ENCODE data around the gene ANKRD24. TPM values are rescaled to one million over a fixed set of nuclear protein-coding genes. Genes with fewer than 3 reads are reported as not detected.
"Not testable (repeated sequence)": the region's sequence is repeated elsewhere in the genome, so short reads cannot be mapped to it uniquely, and the experiment has no call there.

Gene ANKRD24
- total RNA-seq, 1 donor from 2014 or later = 1.1 TPM

DNA sequence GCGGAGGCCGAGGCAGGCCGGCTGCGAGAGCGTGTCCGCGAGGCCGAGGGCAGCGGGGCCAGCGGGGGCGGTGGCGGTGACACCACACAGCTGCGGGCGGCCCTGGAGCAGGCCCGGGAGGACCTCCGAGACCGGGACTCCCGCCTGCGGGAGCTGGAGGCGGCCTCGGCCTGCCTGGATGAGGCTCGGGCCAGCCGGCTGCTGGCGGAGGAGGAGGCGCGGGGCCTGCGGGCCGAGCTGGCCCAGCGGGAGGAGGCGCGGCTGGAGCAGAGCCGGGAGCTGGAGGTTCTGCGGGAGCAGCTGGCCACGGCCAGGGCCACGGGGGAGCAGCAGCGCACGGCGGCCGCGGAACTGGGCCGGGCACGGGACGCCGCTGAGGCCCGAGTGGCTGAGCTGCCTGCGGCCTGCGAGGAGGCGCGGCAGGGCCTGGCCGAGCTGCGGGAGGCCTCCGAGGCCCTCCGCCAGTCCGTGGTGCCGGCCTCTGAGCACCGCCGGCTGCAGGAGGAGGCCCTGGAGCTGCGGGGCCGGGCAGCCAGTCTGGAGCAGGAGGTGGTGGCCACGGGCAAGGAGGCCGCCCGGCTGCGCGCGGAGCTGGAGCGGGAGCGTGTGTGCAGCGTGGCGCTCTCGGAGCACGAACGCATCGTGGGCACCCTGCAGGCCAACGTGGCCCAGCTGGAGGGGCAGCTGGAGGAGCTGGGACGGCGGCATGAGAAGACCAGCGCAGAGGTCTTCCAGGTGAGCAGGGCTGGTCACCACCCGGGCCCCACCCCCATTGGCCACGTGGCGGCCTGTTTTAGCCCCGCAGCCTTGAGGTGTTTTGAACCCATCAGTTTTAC is 35.2 kb downstream of the ANKRD24 start:
- no peaks in the 10 kb centered on the region for H3K4me1 Mint-ChIP-seq (ENCODE audit: unreplicated experiment)
- no peak for DNase-seq (ENCODE audit: extremely low spot score, unreplicated experiment)
- TF ChIP-seq, protein P1, sequence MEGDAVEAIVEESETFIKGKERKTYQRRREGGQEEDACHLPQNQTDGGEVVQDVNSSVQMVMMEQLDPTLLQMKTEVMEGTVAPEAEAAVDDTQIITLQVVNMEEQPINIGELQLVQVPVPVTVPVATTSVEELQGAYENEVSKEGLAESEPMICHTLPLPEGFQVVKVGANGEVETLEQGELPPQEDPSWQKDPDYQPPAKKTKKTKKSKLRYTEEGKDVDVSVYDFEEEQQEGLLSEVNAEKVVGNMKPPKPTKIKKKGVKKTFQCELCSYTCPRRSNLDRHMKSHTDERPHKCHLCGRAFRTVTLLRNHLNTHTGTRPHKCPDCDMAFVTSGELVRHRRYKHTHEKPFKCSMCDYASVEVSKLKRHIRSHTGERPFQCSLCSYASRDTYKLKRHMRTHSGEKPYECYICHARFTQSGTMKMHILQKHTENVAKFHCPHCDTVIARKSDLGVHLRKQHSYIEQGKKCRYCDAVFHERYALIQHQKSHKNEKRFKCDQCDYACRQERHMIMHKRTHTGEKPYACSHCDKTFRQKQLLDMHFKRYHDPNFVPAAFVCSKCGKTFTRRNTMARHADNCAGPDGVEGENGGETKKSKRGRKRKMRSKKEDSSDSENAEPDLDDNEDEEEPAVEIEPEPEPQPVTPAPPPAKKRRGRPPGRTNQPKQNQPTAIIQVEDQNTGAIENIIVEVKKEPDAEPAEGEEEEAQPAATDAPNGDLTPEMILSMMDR (conservative IDR thresholded peaks at IDR 0.05) = no peak
- no peaks in the 10 kb centered on the region for H3K9me3 Mint-ChIP-seq
- H3K4me3 Mint-ChIP-seq = no peak overlapping the region
- peaks cover 15% of the 10 kb centered on the region for H3K27me3 Mint-ChIP-seq
- no peaks in the 10 kb centered on the region for H3K36me3 Mint-ChIP-seq
- no peak overlapping the region for H3K27ac Mint-ChIP-seq

DNA sequence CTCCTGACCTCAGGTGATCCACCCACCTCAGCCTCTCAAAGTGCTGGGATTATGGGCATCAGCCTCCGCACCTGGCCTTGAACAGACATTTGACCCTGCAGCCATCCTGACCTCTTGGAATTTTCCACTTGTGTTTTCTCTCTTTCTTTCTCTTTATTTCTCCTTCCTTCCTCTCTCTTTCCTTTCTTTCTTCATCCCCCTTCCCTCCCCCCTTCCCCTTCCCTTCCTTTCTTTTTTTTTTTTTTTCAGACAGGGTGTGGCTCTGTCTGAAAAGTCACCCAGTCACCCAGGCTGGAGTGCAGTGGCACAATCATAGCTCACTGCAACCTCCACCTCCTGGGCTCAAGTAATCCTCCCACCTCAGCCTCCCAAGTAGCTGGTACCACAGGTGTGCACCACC is 36.0 kb downstream of the ANKRD24 start:
- not testable (repeated sequence) for H3K9me3 Mint-ChIP-seq; H3K27me3 Mint-ChIP-seq; H3K27ac Mint-ChIP-seq; DNase-seq (ENCODE audit: extremely low spot score, unreplicated experiment); H3K36me3 Mint-ChIP-seq; H3K4me1 Mint-ChIP-seq (ENCODE audit: unreplicated experiment); H3K4me3 Mint-ChIP-seq

DNA sequence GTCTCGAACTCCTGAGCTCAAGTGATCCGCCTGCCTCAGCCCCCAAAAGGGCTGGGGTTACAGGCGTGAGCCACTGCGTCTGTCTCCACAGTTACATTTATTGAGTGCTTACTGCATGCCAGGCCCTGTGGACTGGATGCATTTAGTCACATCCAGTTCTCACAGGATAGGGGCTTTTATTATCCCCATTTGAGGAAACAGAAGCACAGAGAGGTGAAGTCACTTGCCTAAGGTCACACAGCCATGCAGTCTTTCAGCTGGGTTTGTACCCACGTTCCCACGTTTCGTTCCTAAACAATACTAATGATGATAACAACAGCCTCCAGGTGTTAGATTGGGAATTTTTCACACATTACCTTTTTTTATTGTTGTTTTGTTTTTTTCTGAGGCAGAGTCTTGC is 37.7 kb downstream of the ANKRD24 start:
- Mint-ChIP-seq H3K36me3 (no peaks in the 10 kb centered on the region), H3K4me1 (ENCODE audit: unreplicated experiment) (no peaks in the 10 kb centered on the region), H3K9me3 (no peaks in the 10 kb centered on the region), H3K27me3 (no peaks in the 10 kb centered on the region), H3K27ac (no peak overlapping the region), H3K4me3 (no peak overlapping the region)
- no peak for DNase-seq (ENCODE audit: extremely low spot score, unreplicated experiment)
- TF ChIP-seq, protein P1 (conservative IDR thresholded peaks at IDR 0.05) = no peak

DNA sequence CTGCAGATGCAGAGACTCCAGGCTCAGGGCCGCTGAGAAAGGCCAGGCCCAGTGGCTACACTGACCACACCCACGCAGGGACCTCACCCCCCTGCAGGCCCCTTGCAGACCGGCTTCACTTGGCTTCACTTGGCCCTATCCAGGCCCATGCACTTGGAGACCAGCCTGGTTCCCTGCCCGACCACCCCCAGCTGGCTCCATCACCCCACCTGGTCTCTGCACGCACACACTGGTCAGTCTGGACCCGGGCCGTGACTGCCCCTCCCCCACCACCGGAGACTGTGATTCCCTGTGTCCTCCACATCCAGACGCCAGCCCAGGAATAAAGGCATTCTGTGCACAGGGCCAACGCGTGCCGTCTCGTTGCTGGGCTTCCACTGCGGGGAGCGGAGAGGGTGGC is 42.0 kb downstream of the ANKRD24 start:
- DNase-seq (ENCODE audit: extremely low spot score, unreplicated experiment) = no peak
- no peaks in the 10 kb centered on the region for H3K36me3 Mint-ChIP-seq
- TF ChIP-seq, protein P1 (conservative IDR thresholded peaks at IDR 0.05) = no peak
- H3K4me1 Mint-ChIP-seq (ENCODE audit: unreplicated experiment) = no peaks in the 10 kb centered on the region
- no peaks in the 10 kb centered on the region for H3K9me3 Mint-ChIP-seq
- no peak overlapping the region for H3K27ac Mint-ChIP-seq
- H3K4me3 Mint-ChIP-seq = no peak overlapping the region
- H3K27me3 Mint-ChIP-seq = peaks cover 5% of the 10 kb centered on the region

DNA sequence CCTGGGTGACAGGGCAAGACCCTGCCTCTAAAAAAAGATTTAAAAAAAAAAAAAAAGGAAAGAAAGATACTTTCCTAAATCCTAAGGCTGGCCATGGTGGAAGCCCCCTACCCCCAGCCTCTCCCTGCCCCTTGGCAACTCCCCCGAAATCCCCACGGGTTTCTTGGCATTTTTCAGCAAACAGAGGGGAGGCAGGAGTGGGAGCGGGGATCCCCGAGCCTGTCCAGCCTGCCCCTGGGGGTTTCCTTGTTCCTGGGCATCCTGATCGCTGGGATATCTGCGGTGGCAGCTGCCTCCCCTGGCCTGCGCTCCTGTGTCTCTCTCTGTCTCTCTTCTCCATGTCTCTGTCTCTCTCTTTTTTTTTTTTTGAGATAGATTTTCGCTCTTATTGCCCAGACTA is 43.4 kb downstream of the ANKRD24 start:
- Mint-ChIP-seq H3K9me3 (no peaks in the 10 kb centered on the region), H3K36me3 (no peaks in the 10 kb centered on the region), H3K4me3 (no peak overlapping the region), H3K27ac (no peak overlapping the region), H3K27me3 (peaks cover 5% of the 10 kb centered on the region), H3K4me1 (ENCODE audit: unreplicated experiment) (no peaks in the 10 kb centered on the region)
- no peak for DNase-seq (ENCODE audit: extremely low spot score, unreplicated experiment)
- TF ChIP-seq, protein P1 (conservative IDR thresholded peaks at IDR 0.05) = no peak

DNA sequence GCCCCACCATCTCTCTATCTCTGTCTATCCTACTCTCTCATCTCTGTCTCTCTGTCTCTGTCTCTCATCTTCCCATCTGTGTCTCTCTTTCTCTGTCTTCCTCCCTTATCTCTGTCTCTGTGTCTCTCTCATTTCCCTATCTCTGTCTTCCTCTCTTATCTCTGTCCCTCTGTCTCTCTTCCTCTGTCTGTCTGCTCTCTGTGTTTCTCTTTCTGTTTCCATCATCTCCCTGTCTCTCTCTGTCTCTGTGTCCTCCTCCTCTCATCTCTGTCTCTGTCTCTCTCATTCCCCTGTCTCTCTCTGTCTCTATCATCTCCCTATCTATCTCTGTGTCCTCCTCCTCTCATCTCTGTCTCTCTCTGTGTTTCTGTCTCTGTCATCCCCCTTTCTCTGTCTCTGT is 45.3 kb downstream of the ANKRD24 start:
- peaks cover 5% of the 10 kb centered on the region for H3K27me3 Mint-ChIP-seq
- DNase-seq (ENCODE audit: extremely low spot score, unreplicated experiment) = no peak
- H3K27ac Mint-ChIP-seq = no peak overlapping the region

More for the DNA sequence above, 45.3 kb downstream of the ANKRD24 start:
- TF ChIP-seq, protein P1 (conservative IDR thresholded peaks at IDR 0.05) = no peak
- H3K4me1 Mint-ChIP-seq (ENCODE audit: unreplicated experiment) = no peaks in the 10 kb centered on the region
- no peaks in the 10 kb centered on the region for H3K9me3 Mint-ChIP-seq
- no peaks in the 10 kb centered on the region for H3K36me3 Mint-ChIP-seq
- H3K4me3 Mint-ChIP-seq = no peak overlapping the region

Data from type B pancreatic cell (in vitro differentiated cells).